CD8-positive, alpha-beta memory T cell (primary cell): Measurements from ENCODE around the gene SAMD15. TPM values are rescaled to one million over a fixed set of nuclear protein-coding genes. Genes with fewer than 3 reads are reported as not detected.

Source experiments
- CTCF ChIA-PET: fragments of 350-600 bp; sonication (Branson Sonifier 250); formaldehyde crosslinking; loops from one replicate; lab custom pipeline; 2021; ENCODE audit warnings: antibody characterized with exemption; lab: Charles Lee
- POLR2A ChIA-PET: fragments of 350-600 bp; sonication (Branson Sonifier 250); formaldehyde crosslinking; loops from one replicate; lab custom pipeline; 2021; ENCODE audit warnings: antibody characterized with exemption; lab: Charles Lee
- DNase-seq, 5 donors: peaks; one replicate each; pipeline versions ENCODE4 v3.0.0 to v3.0.0-alpha.2; 2020 to 2022; ENCODE audit warnings: mixed read lengths in 1 of 5
- H3K27ac ChIP-seq: one replicate; pipeline ENCODE4 v1.7.0; 2013; ENCODE audit warnings: low read depth, mild to moderate bottlenecking, low read length, moderate library complexity
- H3K27me3 ChIP-seq: 2 replicates; pipeline ENCODE4 v1.7.0; 2013; ENCODE audit warnings: low read length, mild to moderate bottlenecking; ENCODE audit not compliant: insufficient read depth, poor library complexity, severe bottlenecking
- H3K36me3 ChIP-seq: 2 replicates; pipeline ENCODE4 v1.7.0; 2013; ENCODE audit warnings: mild to moderate bottlenecking, low read length, moderate library complexity; ENCODE audit not compliant: insufficient read depth
- H3K4me1 ChIP-seq: 2 replicates; pipeline ENCODE4 v1.7.0; 2013; ENCODE audit warnings: mild to moderate bottlenecking, low read length, moderate library complexity; ENCODE audit not compliant: insufficient read depth
- H3K4me3 ChIP-seq: 2 replicates; pipeline ENCODE4 v1.7.0; 2013; ENCODE audit warnings: mild to moderate bottlenecking, low read length
- H3K9me3 ChIP-seq: 2 replicates; pipeline ENCODE4 v1.7.0; 2013; ENCODE audit warnings: mild to moderate bottlenecking, low read length
- H3K27ac Mint-ChIP-seq, 8 donors: one replicate each; pipeline ENCODE4 v1.8.0; 2020 to 2021; ENCODE audit warnings: mixed read lengths in 8 of 8, mild to moderate bottlenecking in 6 of 8, inconsistent platforms in 3 of 8, moderate library complexity in 3 of 8
- H3K27me3 Mint-ChIP-seq, 2 donors: one replicate each; pipeline ENCODE4 v1.8.0; 2020 to 2021; ENCODE audit warnings: mixed read lengths in 2 of 2, mild to moderate bottlenecking in 1 of 2, moderate library complexity in 1 of 2
- H3K36me3 Mint-ChIP-seq, 3 donors: one replicate each; pipeline ENCODE4 v1.8.0; 2020 to 2021; ENCODE audit warnings: mixed read lengths in 3 of 3, inconsistent platforms in 1 of 3, mild to moderate bottlenecking in 1 of 3
- H3K4me1 Mint-ChIP-seq, 3 donors: one replicate each; pipeline ENCODE4 v1.8.0; 2020 to 2021; ENCODE audit warnings: mixed read lengths in 3 of 3, inconsistent platforms in 1 of 3, mild to moderate bottlenecking in 1 of 3
- H3K4me3 Mint-ChIP-seq, 7 donors: one replicate each; pipeline ENCODE4 v1.8.0; 2020 to 2021; ENCODE audit warnings: mixed read lengths in 7 of 7, mild to moderate bottlenecking in 6 of 7, moderate library complexity in 4 of 7, inconsistent platforms in 2 of 7
- H3K9me3 Mint-ChIP-seq, 5 donors: one replicate each; pipeline ENCODE4 v1.8.0; 2020 to 2022; ENCODE audit warnings: mixed read lengths in 5 of 5, mild to moderate bottlenecking in 3 of 5, moderate library complexity in 2 of 5, inconsistent platforms in 1 of 5
- polyA plus RNA-seq: library from polyadenylated mRNA; unstranded; fragments of 300-500 nt; fragmentation: Illumina TruSeq; gene quantifications from one replicate; pipeline ENCODE4 v1.2.3, GENCODE V29; 2021
- total RNA-seq, 2 experiments: library from RNA; stranded (reverse); gene quantifications; one replicate each; pipeline ENCODE4 v1.2.3, GENCODE V29; 2021

SAMD15 gene
- total and polyA plus RNA-seq, 3 experiments from 2014 or later: 0.08 to 1.0 (median 0.83) TPM

DNA sequence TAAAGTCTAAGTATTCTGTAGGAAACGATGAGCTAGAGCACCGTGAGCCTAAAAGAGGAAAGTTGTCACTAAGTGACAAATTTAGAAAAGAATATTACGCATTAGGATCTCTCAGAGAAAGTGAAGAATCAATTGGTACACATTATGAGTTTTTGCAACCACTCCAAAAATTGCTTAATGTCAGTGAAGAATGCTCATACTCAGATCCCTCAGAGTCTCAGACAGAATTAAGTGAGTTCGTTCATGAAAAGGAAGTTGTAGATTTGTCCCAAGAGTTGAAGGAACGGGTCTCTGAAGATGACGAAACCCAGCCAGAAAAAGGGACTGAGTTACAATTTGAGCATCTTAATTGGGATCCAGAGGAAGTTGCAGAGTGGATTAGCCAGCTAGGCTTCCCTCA is 1.5 kb downstream of the SAMD15 start:
- no peaks in the 10 kb centered on the region for H3K27me3 Mint-ChIP-seq
- POLR2A ChIA-PET: no interaction called here
- CTCF ChIA-PET: no interaction called here

DNA sequence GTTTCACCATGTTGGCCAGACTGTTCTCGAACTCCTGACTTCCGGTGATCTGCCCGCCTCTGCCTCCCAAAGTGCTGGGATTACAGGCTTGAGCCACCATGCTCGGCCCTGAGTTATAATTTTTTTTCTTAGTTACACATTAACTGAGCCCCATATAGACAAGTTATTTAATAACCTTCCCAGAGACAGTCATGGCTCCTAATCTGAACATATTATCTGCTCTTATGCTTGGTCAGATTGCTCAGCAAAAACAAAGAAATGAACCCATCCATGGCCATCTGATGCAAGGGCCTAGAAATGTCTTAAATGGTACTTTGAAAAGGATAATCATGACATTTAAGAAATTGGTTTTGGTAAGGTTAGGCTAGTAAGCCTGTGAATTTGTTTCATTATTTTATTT is 13.0 kb downstream of the SAMD15 start:
- H3K36me3 Mint-ChIP-seq: no peaks in the 10 kb centered on the region
- DNase-seq: no peak
- H3K27me3 Mint-ChIP-seq: peaks cover 0 to 3% of the 10 kb centered on the region in 2 donors
- no peaks in the 10 kb centered on the region for H3K4me1 Mint-ChIP-seq
- ChIA-PET CTCF (no interaction called here), POLR2A (no interaction called here)
- no peaks in the 10 kb centered on the region for H3K27me3 ChIP-seq
- H3K36me3 ChIP-seq: no peaks in the 10 kb centered on the region
- no peak overlapping the region for H3K27ac ChIP-seq
- H3K4me1 ChIP-seq: no peaks in the 10 kb centered on the region
- H3K27ac Mint-ChIP-seq: no peak overlapping the region
- H3K9me3 Mint-ChIP-seq: no peaks in the 10 kb centered on the region
- H3K4me3 Mint-ChIP-seq: no peak overlapping the region
- H3K9me3 ChIP-seq: no peaks in the 10 kb centered on the region
- no peak overlapping the region for H3K4me3 ChIP-seq

More for the DNA sequence above, 1.5 kb downstream of the SAMD15 start:
- DNase-seq: no peak
- Mint-ChIP-seq H3K9me3 (no peaks in the 10 kb centered on the region), H3K4me1 (peaks cover 23 to 27% (median 26%) of the 10 kb centered on the region in 3 donors), H3K36me3 (peaks cover 0 to 2% (median 0%) of the 10 kb centered on the region in 3 donors), H3K27ac (no peak overlapping the region), H3K4me3 (no peak overlapping the region)
- Histone ChIP-seq H3K27ac (no peak overlapping the region), H3K4me1 (peaks cover 16% of the 10 kb centered on the region), H3K4me3 (no peak overlapping the region), H3K27me3 (no peaks in the 10 kb centered on the region), H3K9me3 (no peaks in the 10 kb centered on the region), H3K36me3 (no peaks in the 10 kb centered on the region)

DNA sequence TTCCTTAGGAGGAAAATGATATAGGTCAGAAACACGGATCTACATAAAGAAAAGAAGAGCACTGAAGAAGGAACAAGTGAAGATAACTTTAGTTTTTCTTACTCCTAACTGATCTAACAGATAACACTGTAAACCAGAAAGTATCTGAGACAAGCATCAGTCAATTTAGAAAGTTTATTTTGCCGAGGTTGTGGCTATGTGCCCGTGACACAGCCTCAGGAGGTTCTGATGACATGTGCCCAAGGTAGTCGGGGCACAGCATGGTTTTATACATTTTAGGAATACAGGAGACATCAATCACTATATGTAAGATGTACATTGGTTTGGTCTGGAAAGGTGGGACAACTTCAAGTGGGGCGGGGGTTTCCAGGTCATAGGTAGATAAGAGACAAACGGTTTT is 23.0 kb downstream of the SAMD15 start:
- no peaks in the 10 kb centered on the region for H3K36me3 ChIP-seq
- H3K4me3 ChIP-seq: no peak overlapping the region
- H3K27me3 ChIP-seq: no peaks in the 10 kb centered on the region
- no peaks in the 10 kb centered on the region for H3K9me3 ChIP-seq
- ChIA-PET CTCF (no interaction called here), POLR2A (no interaction called here)
- no peaks in the 10 kb centered on the region for H3K4me1 Mint-ChIP-seq
- H3K4me1 ChIP-seq: no peaks in the 10 kb centered on the region
- no peak overlapping the region for H3K27ac ChIP-seq
- DNase-seq: no peak
- no peak overlapping the region for H3K27ac Mint-ChIP-seq
- H3K36me3 Mint-ChIP-seq: peaks cover 0 to 5% (median 0%) of the 10 kb centered on the region in 3 donors
- H3K4me3 Mint-ChIP-seq: no peak overlapping the region
- H3K27me3 Mint-ChIP-seq: no peaks in the 10 kb centered on the region
- no peaks in the 10 kb centered on the region for H3K9me3 Mint-ChIP-seq

DNA sequence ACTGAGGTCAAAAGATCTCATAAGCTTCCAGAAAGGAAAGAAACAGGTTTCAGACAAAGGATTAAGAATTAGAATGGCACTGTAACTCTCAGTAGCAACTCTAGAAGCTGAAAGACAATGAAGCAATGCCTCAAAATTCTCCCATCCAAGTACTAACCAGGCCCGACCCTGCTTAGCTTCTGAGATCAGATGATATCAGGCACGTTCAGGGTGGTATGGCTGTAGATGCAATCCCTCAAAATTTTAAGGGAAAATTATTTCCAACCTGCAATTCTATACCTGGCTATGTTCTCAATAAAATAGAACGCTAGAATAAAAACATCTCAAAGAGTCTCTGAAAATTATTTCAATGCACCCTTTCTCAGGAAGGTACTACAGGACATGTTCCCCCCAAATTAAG is 26.6 kb downstream of the SAMD15 start:
- H3K4me1 ChIP-seq: no peaks in the 10 kb centered on the region
- no peak for DNase-seq
- H3K4me3 Mint-ChIP-seq: no peak overlapping the region
- H3K4me3 ChIP-seq: no peak overlapping the region
- no peaks in the 10 kb centered on the region for H3K27me3 ChIP-seq
- CTCF ChIA-PET: no interaction called here
- no peaks in the 10 kb centered on the region for H3K36me3 ChIP-seq
- no peaks in the 10 kb centered on the region for H3K9me3 ChIP-seq
- H3K9me3 Mint-ChIP-seq: no peaks in the 10 kb centered on the region
- no peaks in the 10 kb centered on the region for H3K36me3 Mint-ChIP-seq
- H3K27ac ChIP-seq: no peak overlapping the region
- H3K27ac Mint-ChIP-seq: no peak overlapping the region
- no peaks in the 10 kb centered on the region for H3K27me3 Mint-ChIP-seq
- peaks cover 0 to 9% (median 5%) of the 10 kb centered on the region in 3 donors for H3K4me1 Mint-ChIP-seq
- POLR2A ChIA-PET: no interaction called here

DNA sequence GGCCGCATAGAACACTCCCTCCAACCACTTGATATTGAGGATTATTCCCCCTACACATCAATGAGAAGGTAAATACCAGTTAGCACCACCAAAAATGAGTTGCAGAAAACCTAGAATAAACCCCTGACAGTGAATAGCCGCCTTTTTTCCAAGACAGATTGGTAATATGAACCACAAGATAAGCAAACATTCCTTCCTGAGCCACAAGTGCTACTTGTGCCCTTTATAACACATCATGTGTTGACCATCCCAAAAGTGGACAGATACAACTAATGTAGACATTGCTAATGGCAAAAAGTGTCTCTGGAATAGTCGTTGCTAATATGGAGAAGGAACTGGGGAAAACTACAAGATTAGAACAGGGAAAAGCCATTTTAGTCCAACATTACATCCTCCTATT is 28.9 kb downstream of the SAMD15 start:
- no peaks in the 10 kb centered on the region for H3K27me3 ChIP-seq
- H3K27ac ChIP-seq: no peak overlapping the region
- H3K9me3 ChIP-seq: no peaks in the 10 kb centered on the region
- no peaks in the 10 kb centered on the region for H3K36me3 Mint-ChIP-seq
- no peak overlapping the region for H3K4me3 Mint-ChIP-seq
- no peak overlapping the region for H3K4me3 ChIP-seq
- no peaks in the 10 kb centered on the region for H3K4me1 ChIP-seq
- DNase-seq: no peak
- H3K9me3 Mint-ChIP-seq: no peaks in the 10 kb centered on the region
- H3K27ac Mint-ChIP-seq: no peak overlapping the region
- CTCF ChIA-PET: no interaction called here
- H3K27me3 Mint-ChIP-seq: no peaks in the 10 kb centered on the region
- peaks cover 0 to 9% (median 5%) of the 10 kb centered on the region in 3 donors for H3K4me1 Mint-ChIP-seq
- H3K36me3 ChIP-seq: no peaks in the 10 kb centered on the region
- POLR2A ChIA-PET: no interaction called here

DNA sequence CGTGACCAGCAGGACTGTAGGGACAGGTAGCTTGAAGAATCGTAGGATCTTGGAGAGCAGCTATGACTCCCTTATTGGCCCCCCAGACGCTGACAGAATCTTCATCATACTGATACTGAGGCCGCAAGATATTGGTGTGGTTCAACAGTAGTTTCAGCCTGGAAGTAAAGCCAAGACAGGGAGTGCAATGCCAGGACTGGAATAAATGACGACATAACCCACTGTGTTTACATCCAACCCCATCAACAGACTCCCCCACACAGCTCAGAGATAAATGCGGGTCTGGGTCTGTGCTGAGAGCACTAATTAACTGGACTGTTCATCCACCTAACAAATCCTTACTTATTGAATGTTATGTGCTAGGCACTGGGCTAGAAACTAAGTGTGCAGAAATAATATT is 29.5 kb downstream of the SAMD15 start:
- CTCF ChIA-PET: no interaction called here

DNA sequence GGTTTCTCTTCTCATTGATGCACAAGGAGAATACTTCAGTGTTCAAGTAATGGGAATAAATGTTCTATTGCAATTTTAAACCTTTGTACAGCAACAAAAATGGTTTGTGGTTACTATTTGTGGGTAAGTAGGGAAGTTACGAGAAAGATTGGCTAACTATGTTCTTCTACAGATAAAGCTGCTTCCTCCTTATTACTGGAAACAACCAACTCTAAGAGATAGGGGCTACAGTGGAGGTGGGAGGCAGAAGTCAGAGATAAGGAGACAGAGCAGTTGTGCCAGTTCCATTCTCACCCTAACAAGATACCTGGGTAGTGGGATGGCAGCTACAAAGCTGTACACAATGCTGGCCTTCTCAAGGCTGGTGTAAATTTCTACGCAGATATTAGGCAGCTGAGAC is 30.0 kb downstream of the SAMD15 start:
- no peaks in the 10 kb centered on the region for H3K27me3 Mint-ChIP-seq
- ChIA-PET CTCF (no interaction called here), POLR2A (no interaction called here)
- DNase-seq: no peak
- Histone ChIP-seq H3K36me3 (no peaks in the 10 kb centered on the region), H3K4me1 (no peaks in the 10 kb centered on the region), H3K27ac (no peak overlapping the region), H3K4me3 (no peak overlapping the region), H3K9me3 (no peaks in the 10 kb centered on the region), H3K27me3 (no peaks in the 10 kb centered on the region)
- no peaks in the 10 kb centered on the region for H3K9me3 Mint-ChIP-seq
- no peaks in the 10 kb centered on the region for H3K36me3 Mint-ChIP-seq
- peak overlapping the region in 1 of 8 donors; percentile 54 for H3K27ac Mint-ChIP-seq
- no peak overlapping the region for H3K4me3 Mint-ChIP-seq
- peaks cover 0 to 9% (median 5%) of the 10 kb centered on the region in 3 donors for H3K4me1 Mint-ChIP-seq

More for the DNA sequence above, 29.5 kb downstream of the SAMD15 start:
- no peak overlapping the region for H3K4me3 ChIP-seq
- no peaks in the 10 kb centered on the region for H3K4me1 ChIP-seq
- POLR2A ChIA-PET: no interaction called here
- peaks cover 0 to 9% (median 5%) of the 10 kb centered on the region in 3 donors for H3K4me1 Mint-ChIP-seq
- H3K9me3 ChIP-seq: no peaks in the 10 kb centered on the region
- no peaks in the 10 kb centered on the region for H3K9me3 Mint-ChIP-seq
- no peaks in the 10 kb centered on the region for H3K36me3 ChIP-seq
- H3K36me3 Mint-ChIP-seq: no peaks in the 10 kb centered on the region
- H3K27me3 Mint-ChIP-seq: no peaks in the 10 kb centered on the region
- DNase-seq: no peak
- H3K27ac ChIP-seq: no peak overlapping the region
- H3K27ac Mint-ChIP-seq: no peak overlapping the region
- H3K27me3 ChIP-seq: no peaks in the 10 kb centered on the region
- H3K4me3 Mint-ChIP-seq: no peak overlapping the region

DNA sequence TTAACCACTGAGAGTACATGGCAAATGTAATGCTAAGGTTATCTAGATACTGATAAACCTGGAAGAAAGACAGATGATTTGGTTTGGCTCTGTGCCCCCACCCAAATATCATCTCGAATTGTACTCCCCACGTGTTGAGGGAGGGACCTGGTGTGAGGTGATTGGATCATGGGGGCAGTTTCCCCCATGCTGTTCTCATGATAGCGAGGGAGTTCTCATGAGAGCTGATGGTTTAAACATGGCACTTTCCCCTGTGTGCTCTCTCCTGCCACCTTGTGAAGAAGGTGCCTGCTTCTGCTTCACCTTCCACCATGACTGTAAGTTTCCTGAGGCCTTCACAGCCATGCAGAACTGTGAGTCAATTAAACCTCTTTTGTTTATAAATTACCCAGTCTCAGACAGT is 32.0 kb downstream of the SAMD15 start:
- ChIA-PET POLR2A (no interaction called here), CTCF (no interaction called here)
- no peak overlapping the region for H3K27ac ChIP-seq
- Mint-ChIP-seq H3K4me3 (no peak overlapping the region), H3K27me3 (no peaks in the 10 kb centered on the region), H3K9me3 (no peaks in the 10 kb centered on the region), H3K27ac (peak overlapping the region in 1 of 8 donors; percentile 5), H3K36me3 (no peaks in the 10 kb centered on the region), H3K4me1 (peaks cover 0 to 9% (median 5%) of the 10 kb centered on the region in 3 donors)
- no peaks in the 10 kb centered on the region for H3K36me3 ChIP-seq
- H3K4me1 ChIP-seq: no peaks in the 10 kb centered on the region
- DNase-seq: no peak
- no peaks in the 10 kb centered on the region for H3K9me3 ChIP-seq
- H3K4me3 ChIP-seq: no peak overlapping the region
- no peaks in the 10 kb centered on the region for H3K27me3 ChIP-seq
